Trophoblast cell (in vitro differentiated cells and primary cell): ENCODE data around the gene KCNQ1.

Source experiments
- DNase-seq, 2 donors: peaks; one replicate each; pipeline ENCODE4 v3.0.0-alpha.2; 2016
- H2AFZ ChIP-seq: 2 replicates; pipeline ENCODE4 v1.6.1; 2013; ENCODE audit warnings: low read length, moderate library complexity, mild to moderate bottlenecking; ENCODE audit not compliant: insufficient read depth, poor library complexity
- H2AK5ac ChIP-seq: 2 replicates; pipeline ENCODE4 v1.6.1; 2013; ENCODE audit warnings: mild to moderate bottlenecking, low read length
- H2BK120ac ChIP-seq: 2 replicates; pipeline ENCODE4 v1.6.1; 2013; ENCODE audit warnings: low read length, mild to moderate bottlenecking, moderate library complexity; ENCODE audit not compliant: insufficient read depth, poor library complexity
- H2BK12ac ChIP-seq: 2 replicates; pipeline ENCODE4 v1.6.1; 2013; ENCODE audit warnings: mild to moderate bottlenecking, low read length, moderate library complexity
- H2BK5ac ChIP-seq: 2 replicates; pipeline ENCODE4 v1.6.1; 2013; ENCODE audit warnings: low read length, low read depth, moderate library complexity, mild to moderate bottlenecking; ENCODE audit not compliant: poor library complexity
- H3K14ac ChIP-seq: 2 replicates; pipeline ENCODE4 v1.6.1; 2013; ENCODE audit warnings: mild to moderate bottlenecking, low read length
- H3K18ac ChIP-seq: 2 replicates; pipeline ENCODE4 v1.6.1; 2013; ENCODE audit warnings: mild to moderate bottlenecking, low read length
- H3K23ac ChIP-seq: 2 replicates; pipeline ENCODE4 v1.6.1; 2013; ENCODE audit warnings: low read length
- H3K27ac ChIP-seq: 2 replicates; pipeline ENCODE4 v1.5.1; 2013; ENCODE audit warnings: low read depth, mild to moderate bottlenecking, inconsistent platforms, low read length, moderate library complexity
- H3K27me3 ChIP-seq: 2 replicates; pipeline ENCODE4 v1.6.1; 2013; ENCODE audit warnings: inconsistent platforms, mild to moderate bottlenecking, low read length, moderate library complexity; ENCODE audit not compliant: insufficient read depth
- H3K36me3 ChIP-seq, 2 experiments: 1 replicate in 1 of 2; 2 replicates in 1 of 2; pipeline ENCODE4 v1.6.1; 2013; ENCODE audit warnings: low read length in 2 of 2, mild to moderate bottlenecking in 2 of 2, moderate library complexity in 1 of 2; ENCODE audit not compliant: insufficient read depth in 2 of 2, control insufficient read depth in 1 of 2
- H3K4ac ChIP-seq: 2 replicates; pipeline ENCODE4 v1.6.1; 2013; ENCODE audit warnings: low read depth, mild to moderate bottlenecking, low read length, moderate library complexity
- H3K4me1 ChIP-seq, 2 experiments: 1 replicate in 1 of 2; 2 replicates in 1 of 2; pipeline ENCODE4 v1.6.1; 2013; ENCODE audit warnings: low read length in 2 of 2, mild to moderate bottlenecking in 2 of 2, moderate library complexity in 1 of 2; ENCODE audit not compliant: insufficient read depth in 2 of 2, control insufficient read depth in 1 of 2
- H3K4me2 ChIP-seq: 2 replicates; pipeline ENCODE4 v1.6.1; 2013; ENCODE audit warnings: inconsistent platforms, mild to moderate bottlenecking, low read length, moderate library complexity
- H3K4me3 ChIP-seq: 2 replicates; pipeline ENCODE4 v1.5.1; 2013; ENCODE audit warnings: mild to moderate bottlenecking, low read depth, low read length, inconsistent platforms
- H3K79me1 ChIP-seq: one replicate; pipeline ENCODE4 v1.6.1; 2013; ENCODE audit warnings: low read length
- H3K79me2 ChIP-seq: 2 replicates; pipeline ENCODE4 v1.6.1; 2013; ENCODE audit warnings: low read length, mild to moderate bottlenecking; ENCODE audit not compliant: control insufficient read depth, insufficient read depth, poor library complexity
- H3K9ac ChIP-seq: 2 replicates; pipeline ENCODE4 v1.6.1; 2013; ENCODE audit warnings: mild to moderate bottlenecking, low read length
- H3K9me3 ChIP-seq: 2 replicates; pipeline ENCODE4 v1.6.1; 2013; ENCODE audit warnings: low read depth, mild to moderate bottlenecking, control low read depth, inconsistent platforms, low read length; ENCODE audit not compliant: insufficient read depth
- H4K12ac ChIP-seq: 2 replicates; pipeline ENCODE4 v1.6.1; 2013; ENCODE audit warnings: low read depth, mild to moderate bottlenecking, low read length, moderate library complexity
- H4K8ac ChIP-seq: 2 replicates; pipeline ENCODE4 v1.6.1; 2013; ENCODE audit warnings: low read depth, mild to moderate bottlenecking, low read length, moderate library complexity
- H4K91ac ChIP-seq: one replicate; pipeline ENCODE4 v1.6.1; 2013; ENCODE audit warnings: low read depth, mild to moderate bottlenecking, low read length, moderate library complexity
- WGBS: extraction: QIAGEN DNeasy Blood & Tissue Kit; methylation state at CpG from one replicate; pipeline ENCODE4 v1.1.7; 2013; ENCODE audit warnings: missing lambda C conversion rate; ENCODE audit not compliant: insufficient read length, insufficient coverage; ENCODE audit errors: extremely low coverage; 5-methylcytosine and 5-hydroxymethylcytosine counted together

Gene KCNQ1

GRCh38 chr11:2566223-2567025 is 121.6 kb downstream of the KCNQ1 start:
- no peak overlapping the region for H3K23ac ChIP-seq
- H3K79me2 ChIP-seq: no peaks in the 10 kb centered on the region
- no peak overlapping the region for H2BK12ac ChIP-seq
- no peak overlapping the region for H3K4ac ChIP-seq
- H3K27me3 ChIP-seq: no peaks in the 10 kb centered on the region
- no peak overlapping the region for H2AFZ ChIP-seq
- peak; percentile 83 to 85 for DNase-seq
- no peak overlapping the region for H3K4me3 ChIP-seq
- H3K4me1 ChIP-seq: no peaks in the 10 kb centered on the region
- H3K14ac ChIP-seq: no peak overlapping the region
- H2BK5ac ChIP-seq: no peak overlapping the region
- no peak overlapping the region for H2BK120ac ChIP-seq
- H2AK5ac ChIP-seq: no peak overlapping the region
- no peak overlapping the region for H4K91ac ChIP-seq
- H3K18ac ChIP-seq: no peak overlapping the region
- H3K4me2 ChIP-seq: no peak overlapping the region
- no peak overlapping the region for H4K8ac ChIP-seq
- no peaks in the 10 kb centered on the region for H3K36me3 ChIP-seq
- no peak overlapping the region for H3K27ac ChIP-seq
- H3K79me1 ChIP-seq: no peaks in the 10 kb centered on the region
- H4K12ac ChIP-seq: no peak overlapping the region
- peaks cover 12% of the 10 kb centered on the region for H3K9me3 ChIP-seq
- no CpG with 5 or more reads among the region's 16 CpGs for WGBS
- no peak overlapping the region for H3K9ac ChIP-seq

GRCh38 chr11:2567026-2567671 is 122.3 kb downstream of the KCNQ1 start:
- Histone ChIP-seq H3K27me3 (no peaks in the 10 kb centered on the region), H2BK5ac (no peak overlapping the region), H3K27ac (no peak overlapping the region), H3K9me3 (peaks cover 13% of the 10 kb centered on the region), H3K79me2 (no peaks in the 10 kb centered on the region), H3K14ac (no peak overlapping the region), H3K79me1 (no peaks in the 10 kb centered on the region), H3K4ac (no peak overlapping the region), H2BK120ac (no peak overlapping the region), H3K36me3 (no peaks in the 10 kb centered on the region), H2BK12ac (no peak overlapping the region), H4K91ac (no peak overlapping the region), H3K4me1 (no peaks in the 10 kb centered on the region), H3K9ac (no peak overlapping the region), H3K18ac (no peak overlapping the region), H3K4me3 (no peak overlapping the region), H4K12ac (no peak overlapping the region), H4K8ac (no peak overlapping the region), H2AK5ac (no peak overlapping the region), H2AFZ (no peak overlapping the region), H3K4me2 (no peak overlapping the region), H3K23ac (no peak overlapping the region)
- WGBS: no CpG with 5 or more reads among the region's 5 CpGs
- DNase-seq: peak; percentile 22 to 56

DNA sequence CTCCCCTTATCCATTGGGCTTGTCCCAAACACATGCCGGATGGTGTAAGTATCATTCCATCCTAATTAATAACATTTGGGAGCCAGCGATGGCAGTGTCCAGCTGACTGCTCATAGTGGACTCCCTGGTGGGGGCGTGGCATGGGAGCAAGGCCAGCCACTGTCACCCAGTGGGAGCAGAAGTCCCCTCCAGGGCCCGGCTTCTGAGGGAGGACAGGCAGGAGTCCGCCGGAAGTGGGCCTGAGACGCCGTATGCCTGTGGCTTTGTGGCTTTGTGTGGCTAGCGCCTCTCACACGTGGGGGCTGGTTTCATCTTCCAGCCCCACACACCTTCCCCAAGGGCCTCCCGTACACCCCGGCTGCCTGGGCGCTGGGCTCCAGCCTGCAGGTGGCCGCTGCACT is 124.5 kb downstream of the KCNQ1 start:
- no peak overlapping the region for H3K14ac ChIP-seq
- no peak for DNase-seq
- H4K91ac ChIP-seq: no peak overlapping the region
- no peak overlapping the region for H2AFZ ChIP-seq
- H2BK12ac ChIP-seq: no peak overlapping the region
- no peaks in the 10 kb centered on the region for H3K27me3 ChIP-seq
- no peak overlapping the region for H4K12ac ChIP-seq
- H4K8ac ChIP-seq: no peak overlapping the region
- H3K79me1 ChIP-seq: no peaks in the 10 kb centered on the region
- H3K4me2 ChIP-seq: no peak overlapping the region
- no peaks in the 10 kb centered on the region for H3K4me1 ChIP-seq
- no peaks in the 10 kb centered on the region for H3K79me2 ChIP-seq
- no peak overlapping the region for H2BK5ac ChIP-seq
- H2AK5ac ChIP-seq: no peak overlapping the region
- peaks cover 16% of the 10 kb centered on the region for H3K9me3 ChIP-seq
- no peak overlapping the region for H3K18ac ChIP-seq
- H3K36me3 ChIP-seq: no peaks in the 10 kb centered on the region
- no peak overlapping the region for H2BK120ac ChIP-seq
- no CpG with 5 or more reads among the region's 14 CpGs for WGBS
- H3K9ac ChIP-seq: no peak overlapping the region
- no peak overlapping the region for H3K4me3 ChIP-seq
- no peak overlapping the region for H3K4ac ChIP-seq
- H3K23ac ChIP-seq: no peak overlapping the region
- no peak overlapping the region for H3K27ac ChIP-seq

DNA sequence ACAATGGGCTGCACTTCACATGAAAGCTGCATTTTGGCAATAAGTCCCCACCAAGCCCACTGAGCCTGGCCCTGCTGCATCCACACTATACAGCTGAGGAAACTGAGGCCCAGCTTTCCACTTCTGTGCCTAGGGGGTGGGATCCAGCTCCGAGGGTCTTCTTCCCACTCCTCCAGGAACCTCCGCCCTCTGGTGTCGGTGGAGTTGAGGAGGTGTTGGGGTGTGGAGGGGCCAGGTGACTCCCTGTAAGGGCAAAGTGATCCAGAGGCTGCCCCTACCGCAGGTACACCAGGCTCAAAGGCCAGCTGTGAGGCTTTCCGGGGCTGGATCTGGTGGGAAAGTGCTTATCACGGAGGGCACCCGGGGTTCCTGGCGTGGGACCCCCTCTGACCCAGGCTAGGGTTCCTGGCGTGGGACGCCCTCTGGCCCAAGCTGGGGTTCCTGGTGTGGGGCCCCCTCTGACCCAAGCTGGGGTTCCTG is 125.0 kb downstream of the KCNQ1 start:
- Histone ChIP-seq H3K27me3 (no peaks in the 10 kb centered on the region), H4K91ac (no peak overlapping the region), H2BK5ac (no peak overlapping the region), H3K14ac (no peak overlapping the region), H4K12ac (no peak overlapping the region), H3K9me3 (peaks cover 16% of the 10 kb centered on the region), H3K23ac (no peak overlapping the region), H3K36me3 (no peaks in the 10 kb centered on the region), H3K27ac (no peak overlapping the region), H2AFZ (no peak overlapping the region), H3K4me3 (no peak overlapping the region), H3K4me2 (no peak overlapping the region), H3K4ac (no peak overlapping the region), H3K9ac (no peak overlapping the region), H3K4me1 (no peaks in the 10 kb centered on the region), H3K79me1 (no peaks in the 10 kb centered on the region), H4K8ac (no peak overlapping the region), H2AK5ac (no peak overlapping the region), H2BK120ac (no peak overlapping the region), H3K79me2 (no peaks in the 10 kb centered on the region), H3K18ac (no peak overlapping the region), H2BK12ac (no peak overlapping the region)
- DNase-seq: no peak
- WGBS: no CpG with 5 or more reads among the region's 10 CpGs
